Stomach (tissue), 9 donors: Measurements from ENCODE around the gene CACNA2D2. TPM values are rescaled to one million over a fixed set of nuclear protein-coding genes. Genes with fewer than 3 reads are reported as not detected.

Source experiments
- DNase-seq, 2 donors: peaks; one replicate each; pipeline versions ENCODE4 v3.0.0 to v3.0.0-alpha.2; 2013 to 2019
- H3K27ac ChIP-seq, 5 donors: fragments of 200-600 bp in 4 of 5; sonication (generic) in 4 of 5; one replicate each; pipeline ENCODE4 v1.5.1; 2013 to 2019; ENCODE audit warnings: mild to moderate bottlenecking in 1 of 5, moderate library complexity in 1 of 5
- H3K27me3 ChIP-seq, 3 donors: fragments of 200-600 bp; sonication (generic); one replicate each; pipeline ENCODE4 v1.5.1; 2017 to 2019; ENCODE audit warnings: mixed run types in 1 of 3
- H3K36me3 ChIP-seq, 4 donors: fragments of 200-600 bp; sonication (generic); 1 replicate in 3 of 4; 2 replicates in 1 of 4; pipeline ENCODE4 v1.5.1; 2016 to 2019
- H3K4me1 ChIP-seq, 4 donors: fragments of 200-600 bp; sonication (generic); one replicate each; pipeline ENCODE4 v1.5.1; 2016 to 2019
- H3K4me3 ChIP-seq, 4 donors: fragments of 200-600 bp; sonication (generic) in 3 of 4; one replicate each; pipeline ENCODE4 v1.5.1; 2016 to 2019; ENCODE audit warnings: mild to moderate bottlenecking in 1 of 4
- H3K9me3 ChIP-seq, 4 donors: fragments of 200-600 bp; sonication (generic); one replicate each; pipeline ENCODE4 v1.5.1; 2016 to 2019
- EP300 ChIP-seq: sonication (generic); formaldehyde crosslinking; IDR thresholded peaks from one replicate; pipeline ENCODE4 v1.6.1; 2017; ENCODE audit warnings: antibody characterized with exemption
- POLR2A ChIP-seq, 4 donors: fragments of 450-650 bp; IDR thresholded peaks; one replicate each; pipeline ENCODE4 v1.6.1; 2016; ENCODE audit warnings: antibody characterized with exemption in 4 of 4, control low read depth in 2 of 4, mild to moderate bottlenecking in 1 of 4, moderate library complexity in 1 of 4
- POLR2AphosphoS5 ChIP-seq, 3 donors: sonication (generic); formaldehyde crosslinking; IDR thresholded peaks; one replicate each; pipeline ENCODE4 v1.6.1; 2016; ENCODE audit warnings: antibody characterized with exemption in 3 of 3
- WGBS, 5 donors: extraction: QIAGEN DNeasy Blood & Tissue Kit in 3 of 5; methylation state at CpG; one replicate each; pipeline versions ENCODE4 v1.1.5 to v1.1.7; 2013 to 2018; 5-methylcytosine and 5-hydroxymethylcytosine counted together
- intact Hi-C: fragments of 100-400 bp; cut with DNase I; formaldehyde crosslinking; loops from one replicate; pipeline ENCODE4 v1.15.1; 2023; ENCODE audit warnings: low total_unique reads
- polyA plus RNA-seq, 3 donors: library from polyadenylated mRNA; stranded (reverse); fragments of 200-250 nt; gene quantifications; one replicate each; pipeline ENCODE4 v1.2.3, GENCODE V29; 2013
- total RNA-seq, 5 donors: library from RNA; depleted of rRNA; stranded (reverse); fragments of >200 nt; gene quantifications; one replicate each; pipeline versions ENCODE4 v1.1.0 to v1.2.3, GENCODE V29; 2014 to 2016
- TF ChIP-seq, protein P1 (sequence below), 7 experiments: fragments of 450-650 bp in 4 of 7; fragments of 200-600 bp in 3 of 7; sonication (generic) in 3 of 7; IDR thresholded peaks; one replicate each; pipeline ENCODE4 v1.5.1; 2016 to 2019; ENCODE audit warnings: antibody characterized with exemption in 7 of 7, control low read depth in 2 of 7, mild to moderate bottlenecking in 1 of 7
- donor health status: healthy with polysubstance abuse.
- donor health status: Bipolar disorder and iron deficiency.
- donor health status: healthy.

The CACNA2D2 gene
- total and polyA plus RNA-seq, 8 donors = 0.92 to 45.8 (median 1.9) TPM

DNA sequence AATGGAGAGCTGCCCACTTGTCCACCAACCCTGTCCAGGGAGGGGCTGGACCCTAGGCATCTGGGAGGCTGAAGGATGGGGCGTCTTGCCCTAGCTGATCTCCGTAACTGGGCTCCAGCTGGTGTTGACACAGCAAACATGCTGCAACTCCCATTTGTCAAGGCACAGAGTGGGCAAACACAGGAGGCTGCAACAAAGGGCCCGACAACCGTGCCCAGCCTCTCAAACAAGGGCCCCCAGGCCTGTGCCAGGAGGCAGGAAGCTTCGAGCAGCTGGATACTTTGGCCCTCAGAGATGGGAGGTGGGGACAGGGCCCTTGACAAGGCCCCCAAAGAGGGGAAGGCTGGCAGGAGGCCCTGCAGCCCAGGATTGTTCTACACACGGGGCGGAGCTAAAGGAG lies 79.9 kb downstream of the CACNA2D2 start:
- intact Hi-C loops = no loop called here
- Histone ChIP-seq H3K27ac (peak overlapping the region in 1 of 5 donors; percentile 8), H3K27me3 (no peaks in the 10 kb centered on the region), H3K4me1 (peaks cover 5 to 22% (median 19%) of the 10 kb centered on the region in 4 donors), H3K4me3 (no peak overlapping the region), H3K9me3 (no peaks in the 10 kb centered on the region), H3K36me3 (no peaks in the 10 kb centered on the region)
- DNase-seq = peak; percentile 76 to 83
- WGBS, 5 donors = 27 to 47% (median 33%) methylated on average over 6 to 7 of the region's 7 CpGs
- no peak for TF ChIP-seq EP300
- TF ChIP-seq POLR2AphosphoS5 (IDR thresholded peaks at IDR 0.05) = no peak
- no peak for TF ChIP-seq POLR2A (IDR thresholded peaks at IDR 0.05)
- TF ChIP-seq, protein P1, sequence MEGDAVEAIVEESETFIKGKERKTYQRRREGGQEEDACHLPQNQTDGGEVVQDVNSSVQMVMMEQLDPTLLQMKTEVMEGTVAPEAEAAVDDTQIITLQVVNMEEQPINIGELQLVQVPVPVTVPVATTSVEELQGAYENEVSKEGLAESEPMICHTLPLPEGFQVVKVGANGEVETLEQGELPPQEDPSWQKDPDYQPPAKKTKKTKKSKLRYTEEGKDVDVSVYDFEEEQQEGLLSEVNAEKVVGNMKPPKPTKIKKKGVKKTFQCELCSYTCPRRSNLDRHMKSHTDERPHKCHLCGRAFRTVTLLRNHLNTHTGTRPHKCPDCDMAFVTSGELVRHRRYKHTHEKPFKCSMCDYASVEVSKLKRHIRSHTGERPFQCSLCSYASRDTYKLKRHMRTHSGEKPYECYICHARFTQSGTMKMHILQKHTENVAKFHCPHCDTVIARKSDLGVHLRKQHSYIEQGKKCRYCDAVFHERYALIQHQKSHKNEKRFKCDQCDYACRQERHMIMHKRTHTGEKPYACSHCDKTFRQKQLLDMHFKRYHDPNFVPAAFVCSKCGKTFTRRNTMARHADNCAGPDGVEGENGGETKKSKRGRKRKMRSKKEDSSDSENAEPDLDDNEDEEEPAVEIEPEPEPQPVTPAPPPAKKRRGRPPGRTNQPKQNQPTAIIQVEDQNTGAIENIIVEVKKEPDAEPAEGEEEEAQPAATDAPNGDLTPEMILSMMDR (IDR thresholded peaks at IDR 0.05) = no peak

DNA sequence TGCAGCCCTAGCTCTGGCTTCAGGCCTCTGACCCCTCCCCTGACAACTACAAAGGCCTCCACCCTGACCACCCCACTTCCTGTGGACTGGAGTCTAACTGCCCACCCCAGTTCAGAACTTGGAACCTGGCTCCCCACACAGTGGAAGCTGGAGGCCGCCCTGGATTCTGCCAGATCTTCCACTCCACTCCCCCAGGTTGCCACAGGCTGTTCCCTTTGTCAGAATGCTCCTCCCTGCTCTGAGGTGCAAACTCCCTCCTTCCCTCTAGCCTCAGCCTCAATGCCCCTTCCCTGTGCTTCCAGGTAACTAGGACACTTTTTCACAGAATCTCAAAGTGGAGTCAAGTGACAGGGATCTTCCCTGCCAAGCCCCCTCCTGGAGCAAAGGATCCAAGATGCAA lies 81.3 kb downstream of the CACNA2D2 start:
- no peaks in the 10 kb centered on the region for H3K36me3 ChIP-seq
- intact Hi-C loops = no loop called here
- no peak for DNase-seq
- TF ChIP-seq, protein P1 (IDR thresholded peaks at IDR 0.05) = no peak
- TF ChIP-seq POLR2AphosphoS5 (IDR thresholded peaks at IDR 0.05) = no peak
- TF ChIP-seq EP300 = no peak
- H3K27me3 ChIP-seq = no peaks in the 10 kb centered on the region
- WGBS, 5 donors = 76 to 89% (median 82%) methylated on average over 1 of the region's 1 CpG
- H3K9me3 ChIP-seq = no peaks in the 10 kb centered on the region
- H3K4me1 ChIP-seq = peaks cover 5 to 22% (median 19%) of the 10 kb centered on the region in 4 donors
- no peak overlapping the region for H3K27ac ChIP-seq
- no peak overlapping the region for H3K4me3 ChIP-seq

DNA sequence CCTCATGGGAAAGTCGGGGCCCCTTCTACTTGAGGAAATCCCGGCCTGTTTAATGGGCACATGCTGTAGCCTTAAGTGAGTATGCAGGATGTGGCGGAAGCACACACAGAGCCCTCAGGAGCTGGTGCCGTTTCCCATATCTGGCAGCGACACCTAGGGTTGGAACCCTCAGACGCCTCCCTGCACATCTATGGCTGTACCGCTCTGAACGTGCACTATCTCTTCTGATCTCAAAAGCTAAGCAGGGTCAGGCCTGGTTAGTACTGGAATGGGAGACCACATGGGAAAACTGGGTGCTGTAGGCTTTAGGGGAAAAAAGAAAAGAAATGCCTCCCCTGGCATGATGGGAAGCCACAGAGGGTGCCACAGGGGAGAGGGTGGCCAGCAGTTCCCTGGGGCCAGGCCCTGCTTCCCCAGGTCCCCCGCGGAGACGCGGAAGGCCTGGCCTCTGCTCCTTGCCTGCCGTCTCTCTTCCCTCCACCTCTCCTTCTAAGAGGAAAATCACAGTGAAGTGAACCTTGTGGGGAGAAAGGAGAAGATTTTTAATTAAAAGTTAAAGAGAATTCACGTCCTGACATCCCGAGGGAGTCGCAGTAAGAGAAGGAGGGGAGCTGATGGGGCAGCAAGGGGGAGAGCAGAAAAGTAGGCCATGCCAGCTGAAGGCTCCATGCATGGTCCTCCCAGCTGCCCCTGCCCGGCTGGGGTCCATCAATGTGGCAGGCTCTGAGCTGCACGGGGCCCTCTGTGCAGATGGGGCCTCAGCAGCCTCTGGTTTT lies 83.7 kb downstream of the CACNA2D2 start:
- 86 to 92% (median 89%) methylated on average over 18 of the region's 18 CpGs for WGBS, 5 donors
- Histone ChIP-seq H3K27ac (no peak overlapping the region), H3K36me3 (no peaks in the 10 kb centered on the region), H3K4me3 (no peak overlapping the region), H3K27me3 (no peaks in the 10 kb centered on the region), H3K9me3 (no peaks in the 10 kb centered on the region), H3K4me1 (peaks cover 5 to 20% (median 18%) of the 10 kb centered on the region in 4 donors)
- TF ChIP-seq EP300 = no peak
- no peak for TF ChIP-seq POLR2A (IDR thresholded peaks at IDR 0.05)
- DNase-seq = no peak
- intact Hi-C loops = no loop called here

DNA sequence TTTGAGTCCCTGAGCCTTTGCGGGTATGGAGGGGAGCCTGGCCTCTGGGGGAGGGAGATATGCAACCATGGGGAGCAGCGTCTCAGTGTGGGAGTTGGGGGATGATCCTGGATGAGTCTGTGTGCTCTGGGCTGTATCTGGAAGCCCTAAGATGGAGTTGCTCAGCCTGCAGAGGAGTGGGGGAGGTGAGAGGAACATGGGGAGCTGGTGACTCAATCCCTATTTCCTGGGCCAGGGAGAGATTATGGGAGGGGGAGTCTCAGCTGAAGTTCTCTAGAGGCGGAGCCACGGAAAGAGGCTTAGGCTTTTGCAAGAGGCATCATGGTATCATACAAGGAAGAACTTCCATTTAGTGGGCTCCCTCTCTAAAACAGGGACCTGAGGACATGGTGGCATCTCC lies 84.6 kb downstream of the CACNA2D2 start:
- Histone ChIP-seq H3K27me3 (no peaks in the 10 kb centered on the region), H3K9me3 (no peaks in the 10 kb centered on the region), H3K36me3 (no peaks in the 10 kb centered on the region), H3K4me3 (no peak overlapping the region), H3K4me1 (peaks cover 3 to 12% (median 10%) of the 10 kb centered on the region in 4 donors), H3K27ac (no peak overlapping the region)
- TF ChIP-seq EP300 = no peak
- TF ChIP-seq, protein P1 (IDR thresholded peaks at IDR 0.05) = no peak
- no peak for TF ChIP-seq POLR2A (IDR thresholded peaks at IDR 0.05)
- TF ChIP-seq POLR2AphosphoS5 (IDR thresholded peaks at IDR 0.05) = no peak
- intact Hi-C loops = no loop called here
- DNase-seq = no peak
- 78 to 91% (median 89%) methylated on average over 4 of the region's 4 CpGs for WGBS, 5 donors

DNA sequence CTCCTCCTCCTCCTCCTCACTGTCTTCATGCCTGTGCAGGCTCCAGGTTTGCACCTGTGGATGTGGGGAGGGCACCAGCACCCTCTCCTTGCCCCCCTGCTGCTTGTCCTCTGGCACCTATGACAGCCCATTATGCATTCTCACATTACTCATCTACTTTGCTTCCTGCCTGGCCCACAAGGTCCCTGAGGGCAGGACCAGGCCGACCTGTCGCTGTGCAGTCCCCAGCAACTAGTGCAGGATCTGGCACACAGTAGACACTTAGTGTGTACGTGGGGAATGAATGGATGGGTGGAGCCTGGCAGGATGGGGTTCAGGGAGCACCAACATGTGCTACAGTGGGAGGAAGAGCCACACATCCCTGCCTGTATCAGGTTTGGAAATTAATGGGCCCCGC lies 85.8 kb downstream of the CACNA2D2 start:
- Histone ChIP-seq H3K36me3 (no peaks in the 10 kb centered on the region), H3K4me1 (peaks cover 0 to 2% (median 0%) of the 10 kb centered on the region in 4 donors), H3K27ac (no peak overlapping the region), H3K9me3 (no peaks in the 10 kb centered on the region), H3K27me3 (no peaks in the 10 kb centered on the region), H3K4me3 (no peak overlapping the region)
- intact Hi-C loops = no loop called here
- TF ChIP-seq POLR2A (IDR thresholded peaks at IDR 0.05) (no peak), POLR2AphosphoS5 (IDR thresholded peaks at IDR 0.05) (no peak), EP300 (no peak)
- TF ChIP-seq, protein P1 (IDR thresholded peaks at IDR 0.05) = no peak
- 69 to 78% (median 76%) methylated on average over 4 of the region's 4 CpGs for WGBS, 5 donors
- no peak for DNase-seq
